ENCODE results near the gene FZD7. TPM values are rescaled to one million over a fixed set of nuclear protein-coding genes. Genes with fewer than 3 reads are reported as not detected.

FZD7 gene
- total RNA-seq, 1 experiment from 2014 or later, result 14.6 TPM

- ChIA-PET CTCF (no interaction called here), RAD21 (ENCODE audit: low non-redundant PET in 1 of 2, low total read pairs in 2 of 2, uncharacterized antibody in 2 of 2, unreplicated experiment in 2 of 2) (no interaction called here), POLR2A (no interaction called here)
- H4K20me1 ChIP-seq (ENCODE audit: insufficient read depth), result no peaks in the 10 kb centered on the region
- no peaks in the 10 kb centered on the region for H3K9me3 ChIP-seq (ENCODE audit: control insufficient read depth in 1 of 2, insufficient read depth in 1 of 2, low read depth in 1 of 2, low read length in 2 of 2)
- no peaks in the 10 kb centered on the region for H3K79me2 ChIP-seq (ENCODE audit: insufficient read depth, low read length)
- H3K27ac ChIP-seq (ENCODE audit: low read depth, low read length), result no peak overlapping the region
- intact Hi-C loops (cut with micrococcal nuclease), result no loop called here
- H3K27me3 ChIP-seq (ENCODE audit: insufficient read depth, low read length), result no peaks in the 10 kb centered on the region
- TF ChIP-seq YY1 (IDR thresholded peaks at IDR 0.05; ENCODE audit: extremely low read depth, insufficient replicate concordance, low read depth, low read length) (no peak), RAD21 (IDR thresholded peaks at IDR 0.05; ENCODE audit: low read depth) (no peak), MAX (IDR thresholded peaks at IDR 0.05) (no peak), CTCF (IDR thresholded peaks at IDR 0.05 in 2 of 3, conservative IDR thresholded peaks at IDR 0.05 in 1 of 3; ENCODE audit: borderline replicate concordance in 1 of 3, insufficient read depth in 1 of 3, low read depth in 2 of 3, low read length in 2 of 3) (no peak), CBX3 (IDR thresholded peaks at IDR 0.05; ENCODE audit: low read depth) (no peak), EZH2 (IDR thresholded peaks at IDR 0.05) (no peak), ZBTB33 (IDR thresholded peaks at IDR 0.05; ENCODE audit: extremely low read depth, insufficient replicate concordance, low read length) (no peak), ZNF274 (IDR thresholded peaks at IDR 0.05; ENCODE audit: low read depth, low read length) (no peak), SRF (IDR thresholded peaks at IDR 0.05; ENCODE audit: low read depth) (no peak), ELF1 (IDR thresholded peaks at IDR 0.05; ENCODE audit: borderline replicate concordance, low read depth) (no peak), CEBPB (IDR thresholded peaks at IDR 0.05; ENCODE audit: low read depth) (no peak), TCF7L2 (IDR thresholded peaks at IDR 0.05; ENCODE audit: borderline replicate concordance, extremely low read depth, insufficient read depth, insufficient read length) (no peak), ATF3 (IDR thresholded peaks at IDR 0.05) (no peak), POLR2A (IDR thresholded peaks at IDR 0.05; ENCODE audit: borderline replicate concordance, extremely low read depth, insufficient read depth, insufficient read length) (no peak), FOSL1 (IDR thresholded peaks at IDR 0.05; ENCODE audit: low read depth) (no peak), JUND (IDR thresholded peaks at IDR 0.05) (no peak), POLR2AphosphoS5 (IDR thresholded peaks at IDR 0.05; ENCODE audit: low read depth, low read length) (no peak), EGR1 (IDR thresholded peaks at IDR 0.05; ENCODE audit: low read depth) (no peak)
- no peak overlapping the region for H3K4me2 ChIP-seq (ENCODE audit: low read length)
- BruUV-seq (replicated peaks), result no TSS peak
- no peak overlapping the region for H2AFZ ChIP-seq (ENCODE audit: low read depth, low read length, poor library complexity, severe bottlenecking)
- H3K4me1 ChIP-seq (ENCODE audit: control insufficient read depth in 1 of 2, insufficient read depth in 2 of 2, low read length in 2 of 2), result no peaks in the 10 kb centered on the region
- no peak overlapping the region for H3K9ac ChIP-seq (ENCODE audit: low read length)
- H3K4me3 ChIP-seq (replicated peaks in 1 of 2; ENCODE audit: low read depth in 1 of 2, low read length in 2 of 2), result no peak overlapping the region
- no peaks in the 10 kb centered on the region for H3K9me2 ChIP-seq (ENCODE audit: insufficient read depth)
- DNase-seq (ENCODE audit: low read depth, low spot score) (no peak), ATAC-seq (no peak)
- no peaks in the 10 kb centered on the region for H3K36me3 ChIP-seq (ENCODE audit: control insufficient read depth in 1 of 2, insufficient read depth in 2 of 2, low read length in 2 of 2)
Observed at GRCh38 chr2:201994973-201995638, 38.5 kb upstream of the FZD7 start.

All from HCT116 (cell line).